GM12878 (cell line): ENCODE results near the gene RBP3. TPM values are rescaled to one million over a fixed set of nuclear protein-coding genes. Genes with fewer than 3 reads are reported as not detected.

ENCODE experiments used
- ATAC-seq: fragments of 200-7000 bp; cut with Tn5 transposase; 3 replicates; pipeline ENCODE4 v1.9.1; 2020; ENCODE audit warnings: mild to moderate bottlenecking, moderate library complexity
- BruUV-seq: library from RNA; stranded (reverse); fragments of 400-500 nt; replicated peaks from 2 replicates; lab custom pipeline; 2021; lab: Mats Ljungman, UMichigan
- CTCF ChIA-PET: fragments of 300-600 bp; sonication (Branson Sonifier 250); formaldehyde crosslinking; extraction: SDS; loops from one replicate; lab custom pipeline; 2021; ENCODE audit warnings: inconsistent platforms; lab: Yijun Ruan, JAX
- POLR2A ChIA-PET: fragments of 350-600 bp; formaldehyde crosslinking; extraction: SDS; loops from one replicate; lab custom pipeline; 2021; ENCODE audit warnings: inconsistent platforms; lab: Charles Lee
- RAD21 ChIA-PET: fragments of 300-600 bp; sonication (Branson Sonifier 250); formaldehyde crosslinking; loops from one replicate; lab custom pipeline; 2023; ENCODE audit warnings: antibody characterized with exemption; ENCODE audit not compliant: unreplicated experiment; lab: Charles Lee
- SMC1A ChIA-PET: fragments of 300-600 bp; sonication (Branson Sonifier 250); formaldehyde crosslinking; loops from one replicate; lab custom pipeline; 2023; ENCODE audit not compliant: unreplicated experiment, uncharacterized antibody; lab: Charles Lee
- DNase-seq: peaks from one replicate; pipeline ENCODE4 v3.0.0-alpha.2; 2011; ENCODE audit warnings: low read depth, low spot score
- FAIRE-seq: peaks from 3 replicates; lab custom pipeline; 2011; peaks lifted over from hg19 to GRCh38; lab: Jason Lieb, UNC
- H2AFZ ChIP-seq: 2 replicates; pipeline ENCODE4 v1.6.0; 2011; ENCODE audit warnings: low read depth, low read length, control low read depth; ENCODE audit not compliant: control insufficient read depth
- H3K27ac ChIP-seq: 2 replicates; pipeline ENCODE4 v1.5.1; 2011; ENCODE audit warnings: control low read depth; ENCODE audit not compliant: control insufficient read depth, insufficient read depth
- H3K27me3 ChIP-seq, 2 experiments: replicated peaks in 1 of 2; 2 replicates each; pipeline versions ENCODE4 v1.6.0 to v1.6.1; 2011; ENCODE audit warnings: low read length in 1 of 2; ENCODE audit not compliant: control insufficient read depth in 2 of 2, insufficient read depth in 2 of 2
- H3K36me3 ChIP-seq, 2 experiments: 2 replicates each; pipeline ENCODE4 v1.5.1; 2011; ENCODE audit warnings: low read length in 1 of 2; ENCODE audit not compliant: control insufficient read depth in 2 of 2, insufficient read depth in 2 of 2
- H3K4me1 ChIP-seq: 2 replicates; pipeline ENCODE4 v1.6.1; 2011; ENCODE audit warnings: mild to moderate bottlenecking, low read length, moderate library complexity, mixed read lengths; ENCODE audit not compliant: control insufficient read depth, insufficient read depth
- H3K4me2 ChIP-seq: 2 replicates; pipeline ENCODE4 v1.6.0; 2011; ENCODE audit warnings: control low read depth; ENCODE audit not compliant: control insufficient read depth, insufficient read depth
- H3K4me3 ChIP-seq: fragments of 200-600 bp; sonication (generic); 2 replicates; pipeline ENCODE4 v1.5.1; 2016
- H3K79me2 ChIP-seq: 2 replicates; pipeline ENCODE4 v1.6.0; 2011; ENCODE audit warnings: low read length; ENCODE audit not compliant: control insufficient read depth, insufficient read depth
- H3K9ac ChIP-seq: 2 replicates; pipeline ENCODE4 v1.8.0; 2011; ENCODE audit warnings: low read length, control low read depth, mixed read lengths; ENCODE audit not compliant: control insufficient read depth, insufficient read depth
- H3K9me3 ChIP-seq: replicated peaks from 3 replicates; pipeline ENCODE4 v1.5.1; 2011; ENCODE audit warnings: mild to moderate bottlenecking, low read length; ENCODE audit not compliant: control insufficient read depth, insufficient read depth
- H4K20me1 ChIP-seq: 2 replicates; pipeline ENCODE4 v1.6.0; 2011; ENCODE audit not compliant: control insufficient read depth, insufficient read depth
- CBFB ChIP-seq: IDR thresholded peaks from 2 replicates; pipeline ENCODE4 v1.6.1; 2016; ENCODE audit warnings: antibody characterized with exemption, low read depth
- CREM ChIP-seq: IDR thresholded peaks from 2 replicates; pipeline ENCODE4 v1.6.1; 2014; ENCODE audit warnings: antibody characterized with exemption, low read depth
- DPF2 ChIP-seq: fragments of 450-650 bp; IDR thresholded peaks from 2 replicates; pipeline ENCODE4 v1.6.1; 2017; ENCODE audit warnings: mild to moderate bottlenecking
- EGR1 ChIP-seq, 2 experiments: IDR thresholded peaks; 1 replicate in 1 of 2; 2 replicates in 1 of 2; pipeline ENCODE4 v1.6.1; 2011 to 2012; ENCODE audit warnings: low read depth in 2 of 2, low read length in 2 of 2, borderline replicate concordance in 1 of 2, mild to moderate bottlenecking in 1 of 2, moderate library complexity in 1 of 2
- ESRRA ChIP-seq: IDR thresholded peaks from 2 replicates; pipeline ENCODE4 v1.6.1; 2012; ENCODE audit warnings: mild to moderate bottlenecking, low read length, improper control_type of control experiment
- ETV6 ChIP-seq, 2 experiments: fragments of 450-650 bp in 1 of 2; IDR thresholded peaks in 1 of 2; conservative IDR thresholded peaks in 1 of 2; 2 replicates each; pipeline ENCODE4 v1.6.1; 2014; ENCODE audit warnings: antibody characterized with exemption in 1 of 2, borderline replicate concordance in 1 of 2, low read depth in 1 of 2, mild to moderate bottlenecking in 1 of 2, moderate library complexity in 1 of 2
- NKRF ChIP-seq: fragments of 450-650 bp; conservative IDR thresholded peaks from 2 replicates; pipeline ENCODE4 v1.6.1; 2017; ENCODE audit warnings: mild to moderate bottlenecking, moderate library complexity
- PAX8 ChIP-seq: fragments of 450-650 bp; IDR thresholded peaks from 2 replicates; pipeline ENCODE4 v1.6.1; 2017; ENCODE audit warnings: mild to moderate bottlenecking, moderate library complexity
- PML ChIP-seq: IDR thresholded peaks from 2 replicates; pipeline ENCODE4 v1.6.1; 2012; ENCODE audit warnings: low read length, inconsistent platforms
- PRDM15 ChIP-seq: fragments of 450-650 bp; formaldehyde crosslinking; IDR thresholded peaks from 2 replicates; pipeline ENCODE4 v1.4.0; 2020; ENCODE audit warnings: mild to moderate bottlenecking, moderate library complexity
- SIN3A ChIP-seq: IDR thresholded peaks from 2 replicates; pipeline ENCODE4 v1.6.1; 2012; ENCODE audit warnings: low read depth, low read length, improper control_type of control experiment
- SPI1 ChIP-seq: IDR thresholded peaks from 2 replicates; pipeline ENCODE4 v1.6.1; 2011; ENCODE audit warnings: low read depth, mild to moderate bottlenecking, low read length, moderate library complexity, borderline replicate concordance; ENCODE audit not compliant: insufficient read depth
- STAT3 ChIP-seq: IDR thresholded peaks from 2 replicates; pipeline ENCODE4 v1.6.1; 2011; ENCODE audit warnings: low read depth, low read length, improper control_type of control experiment
- WGBS: methylation state at CpG from one replicate; pipeline ENCODE4 v1.1.6; 2016; ENCODE audit warnings: low lambda C conversion rate; ENCODE audit not compliant: insufficient replicate concordance, insufficient coverage; ENCODE audit errors: missing lambda C conversion rate; 5-methylcytosine and 5-hydroxymethylcytosine counted together
- in situ Hi-C: fragments of 300-500 bp; cut with MboI; formaldehyde crosslinking; loops from 9 replicates; pipeline ENCODE4 v1.14.3; 2018; ENCODE audit warnings: mixed read lengths
- intact Hi-C: fragments of 100-400 bp; cut with micrococcal nuclease; formaldehyde crosslinking; loops from one replicate; pipeline ENCODE4 v1.14.2; 2022; ENCODE audit not compliant: unreplicated experiment
- polyA plus RNA-seq, 11 experiments: library from polyadenylated mRNA; depleted of rRNA in 4 of 11; unstranded in 6 of 11; stranded (reverse) in 5 of 11; fragments of >200 nt; fragmentation: Nextera tagmentation in 4 of 11; fragmentation: Illumina TruSeq in 1 of 11; extraction: Ambion mirVana in 4 of 11; extraction: Trizol in 1 of 11; gene quantifications; 1 replicate in 1 of 11; 2 replicates in 10 of 11; pipeline versions ENCODE4 v1.2.1 to v1.2.3, GENCODE V29; 2011 to 2016; ENCODE audit warnings: inconsistent platforms in 2 of 11, missing spikeins in 2 of 11, low read depth in 1 of 11
- total RNA-seq, 4 experiments: library from RNA; depleted of rRNA in 3 of 4; stranded (reverse); fragments of >200 nt in 3 of 4; fragmentation: Illumina TruSeq in 1 of 4; extraction: Trizol in 1 of 4; gene quantifications; 2 replicates each; pipeline versions ENCODE4 v1.2.1 to v1.2.3, GENCODE V29; 2013 to 2021

RBP3 gene
- total and polyA plus RNA-seq, 10 of the 15 experiments (the other 5 are each of a cell fraction or from before 2014, with no cell fraction given): not detected

GRCh38 chr10:47379901-47380300 lies 31.7 kb downstream of the RBP3 start (continued):
- no peak for TF ChIP-seq CREM
- TF ChIP-seq EGR1 (IDR thresholded peaks at IDR 0.05; ENCODE audit: borderline replicate concordance in 1 of 2, low read depth in 2 of 2, low read length in 2 of 2): no peak
- TF ChIP-seq SPI1: no peak
- no peak for TF ChIP-seq CBFB
- TF ChIP-seq ESRRA: no peak

GRCh38 chr10:47380341-47381102 lies 32.4 kb downstream of the RBP3 start:
- Histone ChIP-seq H3K36me3 (no peaks in the 10 kb centered on the region), H3K4me1 (no peaks in the 10 kb centered on the region), H3K9ac (no peak overlapping the region), H3K79me2 (no peaks in the 10 kb centered on the region), H3K4me2 (no peak overlapping the region), H3K27me3 (peaks cover 0 to 10% of the 10 kb centered on the region in 2 experiments; a peak in 3 of 4 replicates), H3K27ac (no peak overlapping the region), H2AFZ (no peak overlapping the region), H4K20me1 (no peaks in the 10 kb centered on the region), H3K4me3 (no peak overlapping the region), H3K9me3 (peaks cover under 1% of the 10 kb centered on the region; the same call in 1 of the 3 replicates)
- intact Hi-C loops (no loop called here), in situ Hi-C loops (loop anchor here (5.0 kb wide), 2 partner anchors 1098 to 1273 kb away; no protein-coding TSS in a partner anchor)
- no TSS peak for BruUV-seq
- SMC1A ChIA-PET: no interaction called here
- WGBS: 7% methylated on average over 8 of the region's 8 CpGs
- DNase-seq (no peak), FAIRE-seq (no peak), ATAC-seq (no peak)
- POLR2A ChIA-PET: no interaction called here
- RAD21 ChIA-PET: no interaction called here
- CTCF ChIA-PET: no interaction called here
- no peak for TF ChIP-seq PRDM15
- no peak for TF ChIP-seq DPF2
- TF ChIP-seq PAX8: no peak
- no peak for TF ChIP-seq STAT3
- no peak for TF ChIP-seq PML
- no peak for TF ChIP-seq NKRF
- TF ChIP-seq ETV6 (conservative IDR thresholded peaks at IDR 0.05 in 1 of 2, IDR thresholded peaks at IDR 0.05 in 1 of 2; ENCODE audit: borderline replicate concordance in 1 of 2, low read depth in 1 of 2): no peak
- TF ChIP-seq SIN3A: no peak
